Prostate gland (tissue), 2 donors: ENCODE data around the gene ABCC5. TPM values are rescaled to one million over a fixed set of nuclear protein-coding genes. Genes with fewer than 3 reads are reported as not detected.

Experiments used
- DNase-seq: peaks from one replicate; pipeline ENCODE4 v3.0.0-alpha.2; 2019; ENCODE audit warnings: low spot score
- H3K27ac ChIP-seq, 2 donors: fragments of 200-600 bp; sonication (generic); 2 replicates each; pipeline ENCODE4 v1.5.1; 2017 to 2019
- H3K27me3 ChIP-seq: fragments of 200-600 bp; sonication (generic); replicated peaks from 2 replicates; pipeline ENCODE4 v1.5.1; 2019; ENCODE audit not compliant: insufficient read depth
- H3K36me3 ChIP-seq, 2 donors: fragments of 200-600 bp; sonication (generic); 1 replicate in 1 of 2; 2 replicates in 1 of 2; pipeline versions ENCODE4 v1.5.1 to v1.8.1; 2017 to 2019
- H3K4me1 ChIP-seq: fragments of 200-600 bp; sonication (generic); replicated peaks from 2 replicates; pipeline ENCODE4 v1.5.1; 2019
- H3K4me3 ChIP-seq, 2 donors: fragments of 200-600 bp; sonication (generic); 2 replicates each; pipeline ENCODE4 v1.5.1; 2017 to 2019
- H3K9me3 ChIP-seq: fragments of 200-600 bp; sonication (generic); 2 replicates; pipeline ENCODE4 v1.5.1; 2017
- POLR2A ChIP-seq: fragments of 450-650 bp; IDR thresholded peaks from one replicate; pipeline ENCODE4 v1.6.1; 2016; ENCODE audit warnings: antibody characterized with exemption, mild to moderate bottlenecking
- POLR2AphosphoS5 ChIP-seq: sonication (generic); formaldehyde crosslinking; IDR thresholded peaks from one replicate; pipeline ENCODE4 v1.6.1; 2017; ENCODE audit warnings: antibody characterized with exemption
- WGBS: methylation state at CpG from one replicate; pipeline ENCODE4 v1.1.5; 2018; 5-methylcytosine and 5-hydroxymethylcytosine counted together
- intact Hi-C: fragments of 100-400 bp; cut with DNase I; formaldehyde crosslinking; loops from one replicate; pipeline ENCODE4 v1.14.2; 2022
- total RNA-seq, 2 donors: library from RNA; depleted of rRNA; stranded (reverse); fragments of >200 nt; gene quantifications; one replicate each; pipeline ENCODE4 v1.1.0, GENCODE V29; 2016
- TF ChIP-seq, protein P1 (sequence below), 4 experiments: fragments of 200-600 bp in 2 of 4; fragments of 450-650 bp in 2 of 4; sonication (generic) in 2 of 4; IDR thresholded peaks; 1 replicate in 3 of 4; 2 replicates in 1 of 4; pipeline ENCODE4 v1.5.1; 2016 to 2019; ENCODE audit warnings: antibody characterized with exemption in 4 of 4, mild to moderate bottlenecking in 2 of 4, moderate library complexity in 2 of 4

The ABCC5 gene
- total RNA-seq, 2 donors from 2014 or later: 17.9 to 43.6 TPM

DNA sequence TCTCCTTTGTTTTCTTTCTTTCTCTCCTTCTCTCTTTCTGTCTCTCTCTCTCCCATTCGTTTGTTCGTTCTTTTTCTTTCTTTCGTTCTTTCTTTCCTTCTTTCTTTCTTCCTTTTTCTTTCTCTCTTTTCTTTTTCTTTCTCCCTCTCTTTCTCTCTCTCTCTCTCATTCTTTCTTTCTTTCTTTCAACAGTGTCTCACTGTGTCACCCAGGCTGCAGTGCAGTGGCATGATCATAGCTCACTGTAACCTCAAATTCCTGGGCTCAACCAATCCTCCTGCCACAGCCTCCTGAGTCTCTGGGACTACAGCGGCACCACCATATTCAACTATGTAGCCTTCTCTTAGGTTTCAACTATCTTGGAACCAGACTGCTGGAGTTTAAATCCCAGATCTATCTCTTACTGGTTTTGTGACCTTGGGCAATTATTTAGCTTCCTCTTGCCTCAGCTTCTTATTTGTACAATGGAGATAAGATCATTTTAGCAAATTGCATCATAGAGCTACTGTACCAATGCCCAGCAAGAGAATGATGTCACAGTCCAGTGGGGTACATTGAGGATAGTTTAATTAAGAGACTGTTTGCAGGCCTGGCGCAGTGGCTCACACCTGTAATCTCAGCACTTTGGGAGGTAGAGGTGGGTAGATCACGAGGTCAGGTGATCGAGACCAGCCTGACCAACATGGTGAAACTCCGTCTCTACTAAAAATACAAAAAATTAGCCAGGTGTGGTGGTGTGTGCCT is 105.7 kb downstream of the ABCC5 start:
- H3K4me3 ChIP-seq: no peak overlapping the region
- H3K27ac ChIP-seq: no peak overlapping the region
- DNase-seq: no peak
- H3K9me3 ChIP-seq: no peaks in the 10 kb centered on the region
- H3K4me1 ChIP-seq: no peaks in the 10 kb centered on the region
- no peaks in the 10 kb centered on the region for H3K27me3 ChIP-seq
- no peak for TF ChIP-seq POLR2A
- no peak for TF ChIP-seq POLR2AphosphoS5
- TF ChIP-seq, protein P1, sequence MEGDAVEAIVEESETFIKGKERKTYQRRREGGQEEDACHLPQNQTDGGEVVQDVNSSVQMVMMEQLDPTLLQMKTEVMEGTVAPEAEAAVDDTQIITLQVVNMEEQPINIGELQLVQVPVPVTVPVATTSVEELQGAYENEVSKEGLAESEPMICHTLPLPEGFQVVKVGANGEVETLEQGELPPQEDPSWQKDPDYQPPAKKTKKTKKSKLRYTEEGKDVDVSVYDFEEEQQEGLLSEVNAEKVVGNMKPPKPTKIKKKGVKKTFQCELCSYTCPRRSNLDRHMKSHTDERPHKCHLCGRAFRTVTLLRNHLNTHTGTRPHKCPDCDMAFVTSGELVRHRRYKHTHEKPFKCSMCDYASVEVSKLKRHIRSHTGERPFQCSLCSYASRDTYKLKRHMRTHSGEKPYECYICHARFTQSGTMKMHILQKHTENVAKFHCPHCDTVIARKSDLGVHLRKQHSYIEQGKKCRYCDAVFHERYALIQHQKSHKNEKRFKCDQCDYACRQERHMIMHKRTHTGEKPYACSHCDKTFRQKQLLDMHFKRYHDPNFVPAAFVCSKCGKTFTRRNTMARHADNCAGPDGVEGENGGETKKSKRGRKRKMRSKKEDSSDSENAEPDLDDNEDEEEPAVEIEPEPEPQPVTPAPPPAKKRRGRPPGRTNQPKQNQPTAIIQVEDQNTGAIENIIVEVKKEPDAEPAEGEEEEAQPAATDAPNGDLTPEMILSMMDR (IDR thresholded peaks at IDR 0.05): no peak
- WGBS: 91% methylated on average over 8 of the region's 8 CpGs
- intact Hi-C loops: no loop called here
- H3K36me3 ChIP-seq: no peaks in the 10 kb centered on the region

DNA sequence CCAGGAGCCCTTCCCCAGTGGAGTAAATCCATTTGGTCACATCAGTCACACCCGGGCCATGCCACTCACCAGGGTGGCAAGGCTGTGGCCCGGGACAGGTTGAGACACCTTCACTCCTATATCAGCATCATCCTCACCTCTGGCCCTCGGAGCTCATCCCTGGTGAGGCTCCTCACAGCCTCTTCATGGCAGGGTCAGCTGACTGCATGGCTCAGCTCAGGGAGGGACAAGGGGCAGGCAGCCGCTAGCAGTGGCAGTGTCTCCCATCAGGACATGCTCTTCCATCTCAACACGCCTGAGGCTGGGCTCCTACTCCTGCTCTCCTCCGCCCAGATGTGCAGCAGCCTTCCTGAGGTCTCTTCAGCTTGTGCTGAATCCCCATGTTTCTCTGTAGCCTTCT is 106.6 kb downstream of the ABCC5 start:
- no peak overlapping the region for H3K27ac ChIP-seq
- no peaks in the 10 kb centered on the region for H3K9me3 ChIP-seq
- no peaks in the 10 kb centered on the region for H3K36me3 ChIP-seq
- intact Hi-C loops: no loop called here
- 73% methylated on average over 6 of the region's 6 CpGs for WGBS
- no peak for DNase-seq
- H3K27me3 ChIP-seq: no peaks in the 10 kb centered on the region
- H3K4me3 ChIP-seq: no peak overlapping the region
- no peaks in the 10 kb centered on the region for H3K4me1 ChIP-seq
- TF ChIP-seq POLR2AphosphoS5 (no peak), POLR2A (no peak)
- TF ChIP-seq, protein P1 (IDR thresholded peaks at IDR 0.05): no peak

DNA sequence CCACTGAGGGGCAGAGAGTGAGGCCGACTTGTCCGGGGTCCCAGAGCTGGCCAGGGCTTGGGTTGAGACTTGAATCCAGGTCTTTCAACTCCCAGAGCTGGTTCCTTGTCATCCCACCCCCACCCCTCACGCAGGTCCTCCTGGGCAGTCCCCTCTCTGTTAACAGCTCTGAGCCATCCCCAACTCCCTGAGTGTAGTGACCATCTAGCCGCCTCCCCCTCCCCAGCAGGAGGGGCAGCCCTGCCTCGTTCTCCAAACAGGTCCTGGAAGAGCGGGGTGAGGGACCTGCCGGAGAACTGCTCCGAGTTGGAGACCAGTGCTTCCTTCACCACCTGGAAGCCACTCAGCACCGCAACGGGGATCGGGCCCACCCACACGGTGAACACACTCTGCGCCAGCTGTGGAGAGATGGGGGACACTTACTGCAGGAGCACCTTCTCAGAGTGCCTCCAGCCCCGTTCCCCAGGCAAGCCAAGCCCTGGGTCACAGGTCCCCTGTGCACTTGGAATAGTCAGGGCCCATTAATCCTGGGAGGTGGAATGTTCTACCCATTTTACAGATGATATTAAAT is 108.6 kb downstream of the ABCC5 start:
- H3K4me3 ChIP-seq: no peak overlapping the region
- no peak overlapping the region for H3K27ac ChIP-seq
- no peak for DNase-seq
- intact Hi-C loops: no loop called here
- no peaks in the 10 kb centered on the region for H3K27me3 ChIP-seq
- H3K36me3 ChIP-seq: no peaks in the 10 kb centered on the region
- no peaks in the 10 kb centered on the region for H3K4me1 ChIP-seq
- H3K9me3 ChIP-seq: no peaks in the 10 kb centered on the region
- no peak for TF ChIP-seq POLR2AphosphoS5
- no peak for TF ChIP-seq POLR2A
- TF ChIP-seq, protein P1 (IDR thresholded peaks at IDR 0.05): no peak
- 73% methylated on average over 14 of the region's 14 CpGs for WGBS

DNA sequence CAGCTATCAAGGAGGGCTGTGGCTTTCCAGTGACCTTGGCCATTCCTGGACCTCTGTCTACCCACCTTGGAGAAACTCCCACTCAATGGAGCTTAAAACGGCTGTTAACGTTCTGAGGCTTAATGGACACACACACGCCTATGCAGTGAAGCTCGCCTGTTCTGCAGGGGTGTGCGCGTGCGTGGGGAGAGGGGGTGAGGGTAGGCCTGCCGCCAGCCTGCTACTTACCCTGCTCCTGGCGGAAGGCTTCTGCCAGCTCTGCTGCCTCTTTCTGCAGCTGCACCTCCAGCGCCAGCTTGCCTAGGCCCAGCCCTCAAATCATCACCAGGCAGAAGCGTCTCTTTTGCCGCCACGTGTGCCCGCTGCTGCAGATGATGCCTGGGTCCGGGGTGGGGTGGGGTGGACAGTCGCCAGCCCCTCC is 109.8 kb downstream of the ABCC5 start:
- Histone ChIP-seq H3K4me1 (no peaks in the 10 kb centered on the region), H3K27me3 (no peaks in the 10 kb centered on the region), H3K36me3 (no peaks in the 10 kb centered on the region), H3K4me3 (no peak overlapping the region), H3K9me3 (no peaks in the 10 kb centered on the region), H3K27ac (no peak overlapping the region)
- intact Hi-C loops: no loop called here
- 75% methylated on average over 16 of the region's 16 CpGs for WGBS
- DNase-seq: no peak
- no peak for TF ChIP-seq POLR2AphosphoS5
- TF ChIP-seq, protein P1 (IDR thresholded peaks at IDR 0.05): no peak
- TF ChIP-seq POLR2A: no peak

DNA sequence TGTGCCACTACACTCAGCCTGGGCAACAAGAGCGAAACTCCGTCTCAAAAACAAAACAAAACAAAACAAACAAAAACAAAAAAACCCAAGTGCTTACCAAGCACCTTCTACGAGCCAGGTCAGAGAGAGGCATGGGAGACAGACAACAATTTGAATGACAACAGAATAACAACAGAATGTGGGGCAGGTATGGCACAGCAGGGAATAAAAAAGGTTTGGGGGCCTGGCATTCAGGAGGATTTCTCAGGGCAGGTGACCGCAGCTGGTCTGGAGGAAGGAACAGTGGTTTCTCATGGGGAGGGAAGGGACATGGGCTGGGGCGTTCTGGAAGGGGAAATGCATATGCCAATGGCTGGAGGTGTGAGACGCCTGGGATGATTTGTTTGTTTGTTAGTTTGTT is 110.5 kb downstream of the ABCC5 start:
- H3K27ac ChIP-seq: no peak overlapping the region
- H3K4me3 ChIP-seq: no peak overlapping the region
- intact Hi-C loops: no loop called here
- no peaks in the 10 kb centered on the region for H3K9me3 ChIP-seq
- no peak for TF ChIP-seq POLR2A
- no peak for TF ChIP-seq POLR2AphosphoS5
- TF ChIP-seq, protein P1 (IDR thresholded peaks at IDR 0.05): no peak
- H3K27me3 ChIP-seq: no peaks in the 10 kb centered on the region
- WGBS: 83% methylated on average over 6 of the region's 6 CpGs
- no peaks in the 10 kb centered on the region for H3K36me3 ChIP-seq
- no peak for DNase-seq
- H3K4me1 ChIP-seq: no peaks in the 10 kb centered on the region
